HEK293 (cell line): Measurements from ENCODE around the gene RBPJL.

Experiments
- CTCF ChIA-PET: fragments of 350-600 bp; formaldehyde crosslinking; extraction: SDS; loops from one replicate; lab custom pipeline; 2021; ENCODE audit warnings: antibody characterized with exemption; lab: Yijun Ruan, JAX
- POLR2A ChIA-PET: fragments of 300-600 bp; formaldehyde crosslinking; extraction: SDS; loops from one replicate; lab custom pipeline; 2020; ENCODE audit warnings: antibody characterized with exemption, inconsistent platforms; lab: Yijun Ruan, JAX
- H3K27ac ChIP-seq: fragments of 200-500 bp; sonication (Bioruptor generic); 2 replicates; pipeline ENCODE4 v1.5.1; 2014; ENCODE audit warnings: low read depth, low read length, control low read depth, inconsistent platforms; ENCODE audit errors: extremely low read depth
- H3K36me3 ChIP-seq, 2 experiments: fragments of 200-500 bp in 1 of 2; sonication (Bioruptor generic) in 1 of 2; 1 replicate in 1 of 2; 2 replicates in 1 of 2; pipeline ENCODE4 v1.5.1; 2014 to 2017; ENCODE audit warnings: inconsistent platforms in 2 of 2, low read length in 2 of 2; ENCODE audit not compliant: control insufficient read depth in 2 of 2, insufficient read depth in 1 of 2
- H3K4me1 ChIP-seq: fragments of 200-500 bp; sonication (Bioruptor generic); 2 replicates; pipeline ENCODE4 v1.5.1; 2014; ENCODE audit warnings: mild to moderate bottlenecking, low read length, inconsistent platforms; ENCODE audit not compliant: control insufficient read depth, insufficient read depth
- H3K4me3 ChIP-seq: 2 replicates; pipeline ENCODE4 v1.5.1; 2011; ENCODE audit warnings: low read depth, mild to moderate bottlenecking, control low read depth, low read length, moderate library complexity
- H3K9me3 ChIP-seq: fragments of 200-500 bp; sonication (Bioruptor generic); 2 replicates; pipeline ENCODE4 v1.5.1; 2014; ENCODE audit warnings: low read depth, low read length, inconsistent platforms; ENCODE audit not compliant: control insufficient read depth, insufficient read depth
- BCL11A ChIP-seq: fragments of 450-650 bp; formaldehyde crosslinking; IDR thresholded peaks from 2 replicates; pipeline ENCODE4 v1.5.1; 2016; ENCODE audit warnings: low read depth, missing biosample characterization, missing genetic modification characterization
- BCL11B ChIP-seq: fragments of 450-650 bp; formaldehyde crosslinking; IDR thresholded peaks from 2 replicates; pipeline ENCODE4 v1.5.1; 2016; ENCODE audit warnings: low read depth, missing biosample characterization, missing genetic modification characterization
- KLF7 ChIP-seq: fragments of 450-650 bp; formaldehyde crosslinking; IDR thresholded peaks from 2 replicates; pipeline ENCODE4 v1.5.1; 2016; ENCODE audit warnings: missing biosample characterization, missing genetic modification characterization, borderline replicate concordance
- KLF9 ChIP-seq: fragments of 450-650 bp; formaldehyde crosslinking; IDR thresholded peaks from 2 replicates; pipeline ENCODE4 v1.5.1; 2016; ENCODE audit warnings: missing biosample characterization, missing genetic modification characterization, low read depth
- REPIN1 ChIP-seq: fragments of 450-650 bp; formaldehyde crosslinking; IDR thresholded peaks from 2 replicates; pipeline ENCODE4 v1.5.1; 2017; ENCODE audit warnings: missing biosample characterization, missing genetic modification characterization, low read depth
- WT1 ChIP-seq: fragments of 450-650 bp; formaldehyde crosslinking; IDR thresholded peaks from 2 replicates; pipeline ENCODE4 v1.5.1; 2016; ENCODE audit warnings: missing biosample characterization, missing genetic modification characterization
- ZEB2 ChIP-seq: fragments of 450-650 bp; formaldehyde crosslinking; IDR thresholded peaks from 2 replicates; pipeline ENCODE4 v1.5.1; 2016; ENCODE audit warnings: missing biosample characterization, missing genetic modification characterization
- ZFHX2 ChIP-seq: fragments of 450-650 bp; formaldehyde crosslinking; conservative IDR thresholded peaks from 2 replicates; pipeline ENCODE4 v1.5.1; 2016; ENCODE audit warnings: missing biosample characterization, missing genetic modification characterization
- ZFP41 ChIP-seq: fragments of 450-650 bp; formaldehyde crosslinking; IDR thresholded peaks from 2 replicates; pipeline ENCODE4 v1.5.1; 2016; ENCODE audit warnings: missing biosample characterization, missing genetic modification characterization, borderline replicate concordance
- ZNF112 ChIP-seq: fragments of 450-650 bp; formaldehyde crosslinking; IDR thresholded peaks from 2 replicates; pipeline ENCODE4 v1.5.0; 2017; ENCODE audit warnings: missing biosample characterization, missing genetic modification characterization
- ZNF132 ChIP-seq: fragments of 450-650 bp; formaldehyde crosslinking; IDR thresholded peaks from 2 replicates; pipeline ENCODE4 v1.5.1; 2017; ENCODE audit warnings: missing biosample characterization, missing genetic modification characterization, borderline replicate concordance
- ZNF157 ChIP-seq: fragments of 450-650 bp; formaldehyde crosslinking; IDR thresholded peaks from 2 replicates; pipeline ENCODE4 v1.5.1; 2016; ENCODE audit warnings: missing biosample characterization, missing genetic modification characterization
- ZNF16 ChIP-seq: fragments of 450-650 bp; formaldehyde crosslinking; IDR thresholded peaks from 2 replicates; pipeline ENCODE4 v1.5.1; 2016; ENCODE audit warnings: low read depth, missing biosample characterization, missing genetic modification characterization
- ZNF175 ChIP-seq: fragments of 450-650 bp; formaldehyde crosslinking; IDR thresholded peaks from 2 replicates; pipeline ENCODE4 v1.5.1; 2016; ENCODE audit warnings: missing biosample characterization, missing genetic modification characterization
- ZNF214 ChIP-seq: fragments of 450-650 bp; formaldehyde crosslinking; IDR thresholded peaks from 2 replicates; pipeline ENCODE4 v1.5.1; 2017; ENCODE audit warnings: missing biosample characterization, mild to moderate bottlenecking, missing genetic modification characterization, borderline replicate concordance
- ZNF280D ChIP-seq: fragments of 450-650 bp; formaldehyde crosslinking; IDR thresholded peaks from 2 replicates; pipeline ENCODE4 v1.5.1; 2016; ENCODE audit warnings: missing biosample characterization, missing genetic modification characterization
- ZNF335 ChIP-seq: fragments of 450-650 bp; formaldehyde crosslinking; conservative IDR thresholded peaks from 2 replicates; pipeline ENCODE4 v1.5.1; 2016; ENCODE audit warnings: missing biosample characterization, missing genetic modification characterization
- ZNF354C ChIP-seq: fragments of 450-650 bp; formaldehyde crosslinking; IDR thresholded peaks from 2 replicates; pipeline ENCODE4 v1.5.1; 2016; ENCODE audit warnings: missing biosample characterization, missing genetic modification characterization, low read depth, borderline replicate concordance
- ZNF37A ChIP-seq: fragments of 450-650 bp; IDR thresholded peaks from 2 replicates; pipeline ENCODE4 v1.5.1; 2018; ENCODE audit warnings: missing biosample characterization, missing genetic modification characterization
- ZNF501 ChIP-seq: fragments of 450-650 bp; formaldehyde crosslinking; IDR thresholded peaks from 2 replicates; pipeline ENCODE4 v1.5.1; 2016; ENCODE audit warnings: missing biosample characterization, missing genetic modification characterization
- ZNF510 ChIP-seq: fragments of 450-650 bp; formaldehyde crosslinking; IDR thresholded peaks from 2 replicates; pipeline ENCODE4 v1.5.1; 2018; ENCODE audit warnings: mild to moderate bottlenecking, missing genetic modification characterization, missing biosample characterization; ENCODE audit not compliant: insufficient replicate concordance
- ZNF548 ChIP-seq: fragments of 450-650 bp; formaldehyde crosslinking; IDR thresholded peaks from 2 replicates; pipeline ENCODE4 v1.5.1; 2016; ENCODE audit warnings: missing biosample characterization, missing genetic modification characterization
- ZNF670 ChIP-seq: fragments of 450-650 bp; formaldehyde crosslinking; IDR thresholded peaks from 2 replicates; pipeline ENCODE4 v1.5.1; 2016; ENCODE audit warnings: missing biosample characterization, missing genetic modification characterization, low read depth
- ZNF701 ChIP-seq: fragments of 450-650 bp; formaldehyde crosslinking; IDR thresholded peaks from 2 replicates; pipeline ENCODE4 v1.5.1; 2016; ENCODE audit warnings: missing biosample characterization, missing genetic modification characterization
- ZNF747 ChIP-seq: fragments of 450-650 bp; formaldehyde crosslinking; IDR thresholded peaks from 2 replicates; pipeline ENCODE4 v1.5.1; 2016; ENCODE audit warnings: missing biosample characterization, missing genetic modification characterization
- ZNF777 ChIP-seq: fragments of 450-650 bp; formaldehyde crosslinking; IDR thresholded peaks from 2 replicates; pipeline ENCODE4 v1.5.1; 2017; ENCODE audit warnings: missing biosample characterization, missing genetic modification characterization, borderline replicate concordance
- ZNF843 ChIP-seq: fragments of 450-650 bp; formaldehyde crosslinking; IDR thresholded peaks from 2 replicates; pipeline ENCODE4 v1.5.1; 2016; ENCODE audit warnings: missing biosample characterization, missing genetic modification characterization
- ZSCAN23 ChIP-seq: fragments of 450-650 bp; formaldehyde crosslinking; IDR thresholded peaks from 2 replicates; pipeline ENCODE4 v1.5.1; 2016; ENCODE audit warnings: missing biosample characterization, missing genetic modification characterization
- ZSCAN30 ChIP-seq: fragments of 450-650 bp; IDR thresholded peaks from 2 replicates; pipeline ENCODE4 v1.5.1; 2018; ENCODE audit warnings: missing biosample characterization, mild to moderate bottlenecking, missing genetic modification characterization, moderate library complexity

The RBPJL gene

GRCh38 chr20:45316150-45317080 is 9.8 kb downstream of the RBPJL start:
- ChIA-PET CTCF (interaction anchor here (0.6 to 1.7 kb wide), 8 partner anchors 19 to 455 kb away, joined by 3 to 8 read pairs (median 3); partner anchors contain the start of gene SYS1), POLR2A (no interaction called here)
- H3K27ac ChIP-seq, result no peak overlapping the region
- H3K4me1 ChIP-seq, result no peaks in the 10 kb centered on the region
- TF ChIP-seq ZNF112 (tag by site-specific recombination) (no peak), ZNF354C (no peak), KLF7 (tag by site-specific recombination) (no peak), ZSCAN23 (no peak), ZNF777 (tag by site-specific recombination) (no peak), ZNF670 (tag by site-specific recombination) (no peak), BCL11A (tag by site-specific recombination) (no peak), ZNF214 (no peak), ZNF501 (tag by site-specific recombination) (no peak), ZSCAN30 (tag by site-specific recombination) (no peak)
- TF ChIP-seq, all 188 proteins: peak for 0
- Histone ChIP-seq H3K9me3 (no peaks in the 10 kb centered on the region), H3K36me3 (no peaks in the 10 kb centered on the region), H3K4me3 (no peak overlapping the region)

GRCh38 chr20:45317826-45318225 is 11.2 kb downstream of the RBPJL start:
- H3K4me3 ChIP-seq, result no peak overlapping the region
- no peaks in the 10 kb centered on the region for H3K36me3 ChIP-seq
- ChIA-PET CTCF (interaction anchor here (0.7 to 6.3 kb wide), 10 partner anchors 19 to 460 kb away, joined by 3 to 53 read pairs (median 12); partner anchors contain the start of gene SYS1), POLR2A (interaction anchor here (1.0 kb wide), 1 partner anchor 24 kb away, joined by 3 read pairs; no protein-coding TSS in a partner anchor)
- TF ChIP-seq ZNF175 (tag by site-specific recombination) (no peak), ZNF843 (tag by site-specific recombination) (no peak), REPIN1 (tag by site-specific recombination) (no peak), ZNF16 (tag by site-specific recombination) (no peak), ZNF510 (tag by site-specific recombination) (no peak), KLF9 (tag by site-specific recombination) (no peak), ZNF280D (tag by site-specific recombination) (no peak), ZNF335 (no peak), ZNF548 (tag by site-specific recombination) (no peak), ZNF37A (tag by site-specific recombination) (no peak), ZFHX2 (no peak), ZEB2 (no peak), BCL11B (tag by site-specific recombination) (no peak), WT1 (tag by site-specific recombination) (no peak), ZNF157 (tag by site-specific recombination) (no peak), ZFP41 (tag by site-specific recombination) (no peak), ZNF701 (tag by site-specific recombination) (no peak), ZNF132 (tag by site-specific recombination) (no peak), ZNF747 (tag by site-specific recombination) (no peak)
- no peaks in the 10 kb centered on the region; the same call in 1 of the 2 replicates for H3K4me1 ChIP-seq
- H3K27ac ChIP-seq, result no peak overlapping the region
- no peaks in the 10 kb centered on the region for H3K9me3 ChIP-seq
